GM19467 (cell line): Measurements from ENCODE around the gene DNAJC10.
"Not testable (repeated sequence)": the region's sequence is repeated elsewhere in the genome, so short reads cannot be mapped to it uniquely, and the experiment has no call there.

ENCODE experiments used
- ATAC-seq: cut with Tn5 transposase; IDR thresholded peaks from one replicate; pipeline ENCODE4 v1.9.1; 2021; ENCODE audit warnings: mild to moderate bottlenecking, moderate library complexity; ENCODE audit not compliant: unreplicated experiment

The DNAJC10 gene, protein sequence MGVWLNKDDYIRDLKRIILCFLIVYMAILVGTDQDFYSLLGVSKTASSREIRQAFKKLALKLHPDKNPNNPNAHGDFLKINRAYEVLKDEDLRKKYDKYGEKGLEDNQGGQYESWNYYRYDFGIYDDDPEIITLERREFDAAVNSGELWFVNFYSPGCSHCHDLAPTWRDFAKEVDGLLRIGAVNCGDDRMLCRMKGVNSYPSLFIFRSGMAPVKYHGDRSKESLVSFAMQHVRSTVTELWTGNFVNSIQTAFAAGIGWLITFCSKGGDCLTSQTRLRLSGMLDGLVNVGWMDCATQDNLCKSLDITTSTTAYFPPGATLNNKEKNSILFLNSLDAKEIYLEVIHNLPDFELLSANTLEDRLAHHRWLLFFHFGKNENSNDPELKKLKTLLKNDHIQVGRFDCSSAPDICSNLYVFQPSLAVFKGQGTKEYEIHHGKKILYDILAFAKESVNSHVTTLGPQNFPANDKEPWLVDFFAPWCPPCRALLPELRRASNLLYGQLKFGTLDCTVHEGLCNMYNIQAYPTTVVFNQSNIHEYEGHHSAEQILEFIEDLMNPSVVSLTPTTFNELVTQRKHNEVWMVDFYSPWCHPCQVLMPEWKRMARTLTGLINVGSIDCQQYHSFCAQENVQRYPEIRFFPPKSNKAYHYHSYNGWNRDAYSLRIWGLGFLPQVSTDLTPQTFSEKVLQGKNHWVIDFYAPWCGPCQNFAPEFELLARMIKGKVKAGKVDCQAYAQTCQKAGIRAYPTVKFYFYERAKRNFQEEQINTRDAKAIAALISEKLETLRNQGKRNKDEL

GRCh38 chr2:182715892-182716649, at the start of gene DNAJC10:
Gene DNAJC10, plus strand, starts transcription at chr2:182716257. Its CDS starts 1,830 bp downstream, at chr2:182718087.
- ATAC-seq = peak; percentile 85

GRCh38 chr2:182666674-182667314, 49.3 kb upstream of the DNAJC10 start:
- peak; percentile 73 for ATAC-seq

DNA sequence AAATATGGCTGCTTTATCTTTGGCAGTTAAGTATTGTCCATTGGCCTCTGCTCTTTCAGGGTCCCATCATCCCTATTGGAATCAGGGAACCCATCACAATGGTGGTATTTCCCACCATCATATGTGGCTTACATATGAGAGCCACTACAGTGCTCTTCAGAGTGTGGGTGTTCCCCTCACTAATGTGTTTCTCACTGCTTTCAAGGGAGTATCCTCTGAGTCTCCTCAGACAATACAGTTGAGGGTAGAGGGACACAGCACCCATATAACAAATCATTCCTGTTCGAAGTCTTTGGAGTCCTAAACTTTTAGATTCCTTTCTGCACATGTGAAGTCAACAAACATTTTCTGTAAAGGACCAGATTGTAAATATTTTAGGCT, 48.8 kb upstream of the DNAJC10 start:
- ATAC-seq = peak; percentile 21

DNA sequence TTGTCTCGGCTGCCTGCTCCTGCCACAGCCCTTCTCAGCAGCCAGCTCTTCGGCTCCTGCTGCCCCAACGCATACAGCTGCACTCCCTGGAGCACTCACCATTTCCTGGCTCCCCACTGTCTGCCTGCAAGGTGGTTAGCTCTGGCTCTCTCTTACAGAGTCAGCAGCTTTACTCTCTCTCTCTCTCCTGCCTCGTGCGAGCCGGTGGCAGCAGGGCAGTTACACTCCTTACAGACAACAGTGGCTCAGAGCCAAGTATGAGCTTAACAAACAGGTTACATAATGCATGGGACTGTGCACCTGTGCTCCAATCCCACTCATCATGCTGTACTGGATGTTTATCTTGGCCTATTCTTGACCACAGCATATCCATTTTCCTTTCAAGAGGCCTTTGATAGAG, 47.4 kb upstream of the DNAJC10 start:
- no peak for ATAC-seq

- ATAC-seq = no peak
These were observed 43.4 kb upstream of the DNAJC10 start for GRCh38 chr2:182672466-182673165.

- ATAC-seq = no peak
These were observed 35.2 kb upstream of the DNAJC10 start for GRCh38 chr2:182680837-182681236.

DNA sequence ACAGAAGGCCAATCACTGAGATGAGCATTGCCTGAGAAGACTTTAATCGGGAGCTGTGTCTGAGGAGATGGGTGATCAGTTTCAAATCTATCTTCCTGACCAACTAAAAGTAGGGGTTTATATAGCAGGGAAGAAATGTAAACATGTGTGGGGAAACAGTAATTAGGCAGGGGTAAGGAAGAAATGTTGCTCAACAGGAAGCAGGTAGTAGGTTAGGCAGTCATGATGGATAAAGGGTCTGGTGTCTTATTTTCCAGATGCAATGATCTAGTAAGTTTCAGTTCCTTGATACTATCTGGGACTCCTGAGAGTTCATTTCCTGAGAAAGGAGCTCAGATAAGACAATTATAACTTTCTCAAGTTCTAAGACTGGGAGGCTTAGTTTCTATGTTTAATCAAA, 33.8 kb upstream of the DNAJC10 start:
- no peak for ATAC-seq

GRCh38 chr2:182685559-182685958, 30.5 kb upstream of the DNAJC10 start:
- ATAC-seq = no peak

DNA sequence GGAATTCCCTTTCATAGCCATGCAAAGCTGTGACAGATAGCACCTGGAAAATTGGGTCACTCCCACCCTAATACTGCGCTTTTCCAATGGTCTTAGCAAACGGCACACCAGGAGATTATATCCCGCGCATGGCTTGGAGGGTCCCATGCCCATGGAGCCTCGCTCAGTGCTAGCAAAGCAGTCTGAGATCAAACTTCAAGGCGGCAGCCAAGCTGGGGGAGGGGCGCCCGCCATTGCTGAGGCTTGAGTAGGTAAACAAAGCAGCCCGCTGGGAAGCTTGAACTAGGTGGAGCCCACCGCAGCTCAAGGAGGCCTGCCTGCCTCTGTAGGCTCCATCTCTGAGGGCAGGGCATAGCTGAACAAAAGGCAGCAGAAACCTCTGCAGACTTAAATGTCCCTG, 29.3 kb upstream of the DNAJC10 start:
- not testable (repeated sequence) for ATAC-seq

DNA sequence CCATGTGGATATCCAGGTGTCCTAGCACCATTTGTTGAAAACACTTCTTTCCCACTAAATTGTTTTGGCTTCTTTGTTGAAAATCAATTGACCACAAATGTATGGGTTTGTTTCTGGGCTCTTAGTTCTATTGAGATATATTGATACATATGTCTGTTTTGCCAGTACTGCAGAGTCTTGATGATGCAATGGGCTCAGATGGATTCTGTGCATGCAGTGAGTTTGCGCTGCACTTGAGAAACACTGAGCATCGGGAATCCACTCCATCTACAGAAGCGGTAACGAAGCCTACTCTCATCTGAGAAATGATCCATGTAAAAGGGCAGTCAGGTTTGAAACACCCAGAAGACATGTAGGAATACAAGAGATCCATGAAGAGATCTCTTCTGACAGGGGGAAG, 21.9 kb upstream of the DNAJC10 start:
- no peak for ATAC-seq

- ATAC-seq = no peak
These were observed 20.3 kb upstream of the DNAJC10 start for GRCh38 chr2:182695776-182696175.

DNA sequence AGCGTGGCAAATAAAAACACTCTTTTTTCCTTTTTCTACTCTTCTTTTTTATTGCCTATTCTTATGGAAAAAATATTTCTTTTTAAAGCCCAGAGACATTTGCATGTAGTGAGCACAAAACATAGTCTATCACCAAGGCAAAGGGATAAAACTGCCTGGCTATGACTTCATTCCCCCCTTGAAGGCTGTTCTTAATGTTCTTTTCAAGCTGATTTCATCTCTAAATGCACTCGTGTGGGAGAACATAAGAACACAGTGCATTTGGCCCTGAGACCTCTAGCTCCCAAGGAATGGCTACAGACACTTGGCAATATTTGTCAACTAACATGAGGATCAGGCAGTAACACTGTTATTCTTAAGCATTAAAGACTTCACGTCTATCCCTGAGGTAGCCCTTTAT, 17.4 kb upstream of the DNAJC10 start:
- ATAC-seq = no peak

GRCh38 chr2:182705761-182706160, 10.3 kb upstream of the DNAJC10 start:
- no peak for ATAC-seq

- no peak for ATAC-seq
These were observed 9.3 kb upstream of the DNAJC10 start for GRCh38 chr2:182706751-182707150.

GRCh38 chr2:182713601-182714000, 2.5 kb upstream of the DNAJC10 start:
- no peak for ATAC-seq

DNA sequence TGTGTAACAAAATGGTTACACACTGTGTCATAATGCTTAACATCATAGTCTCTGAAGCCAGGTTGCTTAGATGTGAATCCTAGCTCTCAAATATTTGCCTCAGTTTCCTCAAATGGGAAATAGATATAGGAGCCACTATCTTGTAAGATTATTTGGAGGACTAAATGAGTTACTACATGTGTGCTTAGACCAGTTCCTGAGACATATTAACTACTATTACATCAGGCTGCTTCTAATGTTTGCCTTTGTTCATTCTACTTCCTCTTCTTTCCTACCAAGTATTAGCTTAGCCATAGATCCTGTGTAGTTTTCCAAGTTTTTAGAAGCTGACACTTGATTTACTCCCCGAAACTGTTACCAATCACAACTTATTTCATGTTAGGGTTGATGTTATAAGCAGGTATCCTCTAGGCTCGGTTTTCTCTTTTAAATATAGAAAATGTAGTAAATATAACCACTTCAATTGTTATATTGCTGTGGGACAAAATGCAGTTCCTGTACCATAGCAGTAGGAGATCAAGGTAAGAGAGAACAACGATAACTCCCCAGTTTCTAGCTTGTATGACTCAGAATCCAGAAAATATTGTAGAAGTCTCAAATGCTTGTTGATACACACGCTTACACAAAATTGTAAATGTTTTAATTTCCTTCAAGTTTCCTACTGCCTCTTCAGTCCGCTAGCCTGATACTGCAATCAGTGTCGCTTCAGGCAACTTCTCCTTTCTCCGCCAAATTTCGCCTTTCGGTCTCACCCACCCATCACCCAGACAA, 751 bp upstream of the DNAJC10 start:
- ATAC-seq = peak; percentile 6

GRCh38 chr2:182716650-182716979, 558 bp downstream of the DNAJC10 start:
- no peak for ATAC-seq

DNA sequence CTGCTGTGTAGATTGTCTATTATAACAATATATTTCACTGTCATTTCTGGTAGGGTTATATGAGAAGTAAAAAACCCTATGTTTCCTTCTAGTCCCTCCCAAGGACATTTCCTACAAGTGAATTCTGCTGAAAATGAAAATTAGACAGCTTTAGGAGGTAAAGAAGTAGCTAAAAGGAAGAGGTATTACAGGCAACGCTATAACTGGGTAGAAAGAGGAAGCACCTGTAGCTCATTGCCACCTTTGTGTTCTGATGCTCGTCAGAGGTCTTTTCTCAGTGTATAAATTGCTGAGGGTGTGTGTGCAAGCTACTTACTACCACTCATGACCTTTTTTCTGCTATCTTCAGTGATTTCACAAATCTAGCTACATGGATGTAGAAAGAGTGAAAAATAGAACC, 1.4 kb downstream of the DNAJC10 start:
- ATAC-seq = peak; percentile 38

DNA sequence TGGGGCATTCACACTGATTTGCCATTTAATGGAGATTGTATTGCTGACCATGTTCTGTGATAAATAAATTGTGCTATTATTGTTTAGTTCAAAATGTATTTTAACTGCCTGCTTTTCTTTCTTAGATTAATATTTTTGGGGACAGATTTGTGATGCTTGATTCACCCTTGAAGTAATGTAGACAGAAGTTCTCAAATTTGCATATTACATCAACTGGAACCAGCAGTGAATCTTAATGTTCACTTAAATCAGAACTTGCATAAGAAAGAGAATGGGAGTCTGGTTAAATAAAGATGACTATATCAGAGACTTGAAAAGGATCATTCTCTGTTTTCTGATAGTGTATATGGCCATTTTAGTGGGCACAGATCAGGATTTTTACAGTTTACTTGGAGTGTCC, 1.8 kb downstream of the DNAJC10 start:
- no peak for ATAC-seq

GRCh38 chr2:182718459-182718858, 2.4 kb downstream of the DNAJC10 start:
- ATAC-seq = no peak
